ENCODE results near the gene KNDC1.
"Not testable (repeated sequence)": the region's sequence is repeated elsewhere in the genome, so short reads cannot be mapped to it uniquely, and the experiment has no call there.

DNA sequence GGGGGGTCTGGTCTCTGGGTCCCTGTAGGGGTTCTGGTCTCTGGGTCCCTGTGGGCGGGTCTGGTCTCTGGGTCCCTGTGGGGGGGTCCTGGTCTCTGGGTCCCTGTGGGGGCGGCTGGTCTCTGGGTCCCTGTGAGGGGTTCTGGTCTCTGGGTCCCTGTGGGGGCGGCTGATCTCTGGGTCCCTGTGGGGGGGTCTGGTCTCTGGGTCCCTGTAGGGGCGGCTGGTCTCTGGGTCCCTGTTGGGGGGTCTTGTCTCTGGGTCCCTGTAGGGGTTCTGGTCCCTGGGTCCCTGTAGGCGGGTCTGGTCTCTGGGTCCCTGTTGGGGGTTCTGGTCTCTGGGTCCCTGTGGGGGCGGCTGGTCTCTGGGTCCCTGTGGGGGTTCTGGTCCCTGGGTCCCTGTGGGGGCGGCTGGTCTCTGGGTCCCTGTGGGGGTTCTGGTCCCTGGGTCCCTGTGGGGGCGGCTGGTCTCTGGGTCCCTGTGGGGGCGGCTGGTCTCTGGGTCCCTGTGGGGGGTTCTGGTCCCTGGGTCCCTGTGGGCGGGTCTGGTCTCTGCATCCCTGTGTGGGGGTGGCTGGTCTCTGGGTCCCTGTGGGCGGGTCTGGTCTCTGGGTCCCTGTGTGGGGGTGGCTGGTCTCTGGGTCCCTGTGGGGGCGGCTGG, 22.4 kb upstream of the KNDC1 start:
- TF ChIP-seq CTCF, POLR2A (IDR thresholded peaks at IDR 0.05): not testable (repeated sequence)

All from Peyer's patch (tissue), 4 donors.